Trophoblast cell (in vitro differentiated cells and primary cell): ENCODE data around the gene HELQ.

Source experiments
- DNase-seq, 2 donors: peaks; one replicate each; pipeline ENCODE4 v3.0.0-alpha.2; 2016
- H2AFZ ChIP-seq: 2 replicates; pipeline ENCODE4 v1.6.1; 2013; ENCODE audit warnings: low read length, moderate library complexity, mild to moderate bottlenecking; ENCODE audit not compliant: insufficient read depth, poor library complexity
- H2AK5ac ChIP-seq: 2 replicates; pipeline ENCODE4 v1.6.1; 2013; ENCODE audit warnings: mild to moderate bottlenecking, low read length
- H2BK120ac ChIP-seq: 2 replicates; pipeline ENCODE4 v1.6.1; 2013; ENCODE audit warnings: low read length, mild to moderate bottlenecking, moderate library complexity; ENCODE audit not compliant: insufficient read depth, poor library complexity
- H2BK12ac ChIP-seq: 2 replicates; pipeline ENCODE4 v1.6.1; 2013; ENCODE audit warnings: mild to moderate bottlenecking, low read length, moderate library complexity
- H2BK5ac ChIP-seq: 2 replicates; pipeline ENCODE4 v1.6.1; 2013; ENCODE audit warnings: low read length, low read depth, moderate library complexity, mild to moderate bottlenecking; ENCODE audit not compliant: poor library complexity
- H3K14ac ChIP-seq: 2 replicates; pipeline ENCODE4 v1.6.1; 2013; ENCODE audit warnings: mild to moderate bottlenecking, low read length
- H3K18ac ChIP-seq: 2 replicates; pipeline ENCODE4 v1.6.1; 2013; ENCODE audit warnings: mild to moderate bottlenecking, low read length
- H3K23ac ChIP-seq: 2 replicates; pipeline ENCODE4 v1.6.1; 2013; ENCODE audit warnings: low read length
- H3K27ac ChIP-seq: 2 replicates; pipeline ENCODE4 v1.5.1; 2013; ENCODE audit warnings: low read depth, mild to moderate bottlenecking, inconsistent platforms, low read length, moderate library complexity
- H3K27me3 ChIP-seq: 2 replicates; pipeline ENCODE4 v1.6.1; 2013; ENCODE audit warnings: inconsistent platforms, mild to moderate bottlenecking, low read length, moderate library complexity; ENCODE audit not compliant: insufficient read depth
- H3K36me3 ChIP-seq, 2 experiments: 1 replicate in 1 of 2; 2 replicates in 1 of 2; pipeline ENCODE4 v1.6.1; 2013; ENCODE audit warnings: low read length in 2 of 2, mild to moderate bottlenecking in 2 of 2, moderate library complexity in 1 of 2; ENCODE audit not compliant: insufficient read depth in 2 of 2, control insufficient read depth in 1 of 2
- H3K4ac ChIP-seq: 2 replicates; pipeline ENCODE4 v1.6.1; 2013; ENCODE audit warnings: low read depth, mild to moderate bottlenecking, low read length, moderate library complexity
- H3K4me1 ChIP-seq, 2 experiments: 1 replicate in 1 of 2; 2 replicates in 1 of 2; pipeline ENCODE4 v1.6.1; 2013; ENCODE audit warnings: low read length in 2 of 2, mild to moderate bottlenecking in 2 of 2, moderate library complexity in 1 of 2; ENCODE audit not compliant: insufficient read depth in 2 of 2, control insufficient read depth in 1 of 2
- H3K4me2 ChIP-seq: 2 replicates; pipeline ENCODE4 v1.6.1; 2013; ENCODE audit warnings: inconsistent platforms, mild to moderate bottlenecking, low read length, moderate library complexity
- H3K4me3 ChIP-seq: 2 replicates; pipeline ENCODE4 v1.5.1; 2013; ENCODE audit warnings: mild to moderate bottlenecking, low read depth, low read length, inconsistent platforms
- H3K79me1 ChIP-seq: one replicate; pipeline ENCODE4 v1.6.1; 2013; ENCODE audit warnings: low read length
- H3K79me2 ChIP-seq: 2 replicates; pipeline ENCODE4 v1.6.1; 2013; ENCODE audit warnings: low read length, mild to moderate bottlenecking; ENCODE audit not compliant: control insufficient read depth, insufficient read depth, poor library complexity
- H3K9ac ChIP-seq: 2 replicates; pipeline ENCODE4 v1.6.1; 2013; ENCODE audit warnings: mild to moderate bottlenecking, low read length
- H3K9me3 ChIP-seq: 2 replicates; pipeline ENCODE4 v1.6.1; 2013; ENCODE audit warnings: low read depth, mild to moderate bottlenecking, control low read depth, inconsistent platforms, low read length; ENCODE audit not compliant: insufficient read depth
- H4K12ac ChIP-seq: 2 replicates; pipeline ENCODE4 v1.6.1; 2013; ENCODE audit warnings: low read depth, mild to moderate bottlenecking, low read length, moderate library complexity
- H4K8ac ChIP-seq: 2 replicates; pipeline ENCODE4 v1.6.1; 2013; ENCODE audit warnings: low read depth, mild to moderate bottlenecking, low read length, moderate library complexity
- H4K91ac ChIP-seq: one replicate; pipeline ENCODE4 v1.6.1; 2013; ENCODE audit warnings: low read depth, mild to moderate bottlenecking, low read length, moderate library complexity
- WGBS: extraction: QIAGEN DNeasy Blood & Tissue Kit; methylation state at CpG from one replicate; pipeline ENCODE4 v1.1.7; 2013; ENCODE audit warnings: missing lambda C conversion rate; ENCODE audit not compliant: insufficient read length, insufficient coverage; ENCODE audit errors: extremely low coverage; 5-methylcytosine and 5-hydroxymethylcytosine counted together

The HELQ gene

DNA sequence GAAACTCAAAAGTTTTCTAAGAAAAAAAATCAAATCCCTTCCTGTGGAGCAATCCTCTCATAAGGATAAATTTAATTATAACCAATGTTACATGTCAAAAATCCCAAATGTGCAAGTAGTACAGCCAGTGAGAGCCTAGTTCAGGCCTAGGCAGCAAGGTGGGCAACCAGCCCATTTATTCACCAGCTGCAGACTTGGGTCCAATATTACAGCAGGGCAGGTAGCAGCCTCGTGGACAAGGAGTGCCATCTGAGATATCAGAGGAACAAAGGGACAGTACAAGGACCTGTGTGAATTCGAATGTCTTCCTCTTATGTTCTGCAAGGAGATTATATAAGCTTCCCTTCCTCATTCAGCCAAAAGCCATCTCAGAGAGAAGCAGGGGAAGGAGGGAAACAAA is 6.6 kb downstream of the HELQ start:
- H3K79me2 ChIP-seq: no peaks in the 10 kb centered on the region
- H2BK120ac ChIP-seq: no peak overlapping the region
- H4K8ac ChIP-seq: no peak overlapping the region
- no peak overlapping the region for H3K23ac ChIP-seq
- H4K91ac ChIP-seq: no peak overlapping the region
- H4K12ac ChIP-seq: no peak overlapping the region
- no peaks in the 10 kb centered on the region for H3K4me1 ChIP-seq
- WGBS: no CpG with 5 or more reads among the region's 2 CpGs
- no peak overlapping the region for H3K4me3 ChIP-seq
- H3K36me3 ChIP-seq: peaks cover 1 to 2% of the 10 kb centered on the region in 2 experiments
- no peak overlapping the region for H3K18ac ChIP-seq
- H2AK5ac ChIP-seq: no peak overlapping the region
- no peak overlapping the region for H3K4ac ChIP-seq
- no peak overlapping the region for H3K27ac ChIP-seq
- H3K27me3 ChIP-seq: no peaks in the 10 kb centered on the region
- no peak overlapping the region for H2BK12ac ChIP-seq
- no peak for DNase-seq
- H2AFZ ChIP-seq: no peak overlapping the region
- H3K79me1 ChIP-seq: no peaks in the 10 kb centered on the region
- no peak overlapping the region for H2BK5ac ChIP-seq
- no peak overlapping the region for H3K14ac ChIP-seq
- no peak overlapping the region for H3K4me2 ChIP-seq
- no peak overlapping the region for H3K9ac ChIP-seq
- no peaks in the 10 kb centered on the region for H3K9me3 ChIP-seq

DNA sequence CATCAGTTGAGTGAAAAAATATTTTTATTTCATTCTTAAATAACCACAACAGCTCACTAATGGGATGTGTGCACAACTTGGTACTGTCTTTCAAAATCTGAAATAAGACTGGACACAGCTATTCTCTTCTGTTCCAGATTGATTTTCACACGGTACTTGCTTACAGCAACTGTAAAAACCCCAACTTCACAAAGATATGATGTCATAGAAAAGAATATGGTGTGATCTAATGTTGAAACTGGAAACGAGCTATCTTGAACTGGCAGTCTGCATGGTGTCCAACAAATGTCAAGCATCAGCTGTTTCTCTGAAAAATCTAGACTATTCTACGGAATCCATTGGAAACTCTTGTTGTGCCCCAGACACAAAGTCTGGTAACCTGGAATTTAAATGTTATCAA is 14.7 kb downstream of the HELQ start:
- Histone ChIP-seq H3K14ac (no peak overlapping the region), H2BK12ac (no peak overlapping the region), H4K8ac (no peak overlapping the region), H3K4ac (no peak overlapping the region), H3K9ac (no peak overlapping the region), H3K9me3 (no peaks in the 10 kb centered on the region), H2BK120ac (no peak overlapping the region), H4K12ac (no peak overlapping the region), H3K79me1 (no peaks in the 10 kb centered on the region), H3K27me3 (no peaks in the 10 kb centered on the region), H3K18ac (no peak overlapping the region), H3K79me2 (no peaks in the 10 kb centered on the region), H2AK5ac (no peak overlapping the region), H3K27ac (no peak overlapping the region), H3K23ac (no peak overlapping the region), H3K4me3 (no peak overlapping the region), H2BK5ac (no peak overlapping the region), H4K91ac (no peak overlapping the region), H3K36me3 (peaks cover 4 to 13% of the 10 kb centered on the region in 2 experiments), H2AFZ (no peak overlapping the region), H3K4me2 (no peak overlapping the region), H3K4me1 (no peaks in the 10 kb centered on the region)
- WGBS: no CpG with 5 or more reads among the region's 3 CpGs
- no peak for DNase-seq

DNA sequence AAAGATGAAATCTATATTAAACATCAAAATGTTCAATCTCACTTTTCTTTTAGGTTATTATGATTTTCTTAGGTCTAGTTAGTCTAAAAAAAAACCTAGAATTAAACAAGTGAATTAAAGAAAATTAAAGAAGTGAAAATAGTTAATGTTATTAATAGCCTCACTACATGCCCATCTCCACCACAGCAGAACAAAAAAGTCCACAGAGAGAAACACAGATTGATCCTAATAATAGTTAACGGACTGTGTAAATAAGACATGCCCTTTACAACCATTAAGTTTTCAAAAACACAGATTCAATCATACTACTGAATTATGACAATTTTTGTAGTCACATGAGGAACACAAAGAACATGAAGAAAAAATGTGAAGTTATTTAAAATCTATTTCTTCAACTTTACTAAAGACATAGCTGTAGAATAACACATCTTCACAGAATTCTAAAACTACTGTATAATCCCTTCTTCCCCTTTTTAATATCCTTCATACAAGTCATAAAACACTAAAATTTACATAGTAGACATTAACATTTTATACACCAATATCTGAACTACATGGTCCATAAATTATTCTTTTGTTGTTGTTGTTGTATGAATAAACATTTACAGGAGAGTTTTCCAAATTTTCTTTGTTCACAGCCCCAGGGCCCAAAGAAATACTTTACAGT is 15.3 kb downstream of the HELQ start:
- no peak overlapping the region for H3K27ac ChIP-seq
- H3K4me1 ChIP-seq: no peaks in the 10 kb centered on the region
- no peak overlapping the region for H2AK5ac ChIP-seq
- H3K9me3 ChIP-seq: no peaks in the 10 kb centered on the region
- H3K4me3 ChIP-seq: no peak overlapping the region
- WGBS: no CpG with 5 or more reads among the region's 1 CpG
- no peak overlapping the region for H4K8ac ChIP-seq
- H3K79me1 ChIP-seq: no peaks in the 10 kb centered on the region
- H4K12ac ChIP-seq: no peak overlapping the region
- peaks cover 4 to 13% of the 10 kb centered on the region in 2 experiments for H3K36me3 ChIP-seq
- H3K23ac ChIP-seq: no peak overlapping the region
- H3K9ac ChIP-seq: no peak overlapping the region
- H3K18ac ChIP-seq: no peak overlapping the region
- no peaks in the 10 kb centered on the region for H3K79me2 ChIP-seq
- no peak overlapping the region for H3K4ac ChIP-seq
- no peak overlapping the region for H2AFZ ChIP-seq
- H2BK5ac ChIP-seq: no peak overlapping the region
- H3K14ac ChIP-seq: no peak overlapping the region
- no peak overlapping the region for H4K91ac ChIP-seq
- H3K4me2 ChIP-seq: no peak overlapping the region
- H3K27me3 ChIP-seq: no peaks in the 10 kb centered on the region
- no peak overlapping the region for H2BK12ac ChIP-seq
- DNase-seq: no peak
- H2BK120ac ChIP-seq: no peak overlapping the region

DNA sequence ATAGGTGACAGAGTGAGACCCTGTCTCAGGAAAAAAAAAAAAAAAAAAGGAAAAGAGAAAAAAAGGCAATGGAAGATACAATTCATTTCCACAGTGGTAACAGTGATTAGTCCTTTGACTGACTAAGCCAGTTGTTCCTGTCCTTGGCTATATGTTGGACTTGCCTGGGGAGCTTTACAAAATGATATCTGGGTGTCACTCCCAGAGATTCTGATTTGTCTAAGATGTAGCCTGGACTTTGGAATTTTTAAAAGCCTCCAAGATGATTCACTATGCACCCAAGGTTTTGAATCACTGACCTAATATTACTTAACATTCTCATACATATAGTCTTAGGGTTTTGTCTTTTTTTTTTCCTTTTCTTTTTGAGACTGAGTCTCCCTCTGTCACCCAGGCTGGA is 16.9 kb downstream of the HELQ start:
- Histone ChIP-seq H3K79me2 (no peaks in the 10 kb centered on the region), H4K8ac (no peak overlapping the region), H3K4me3 (no peak overlapping the region), H3K14ac (no peak overlapping the region), H3K4me2 (no peak overlapping the region), H2BK120ac (no peak overlapping the region), H4K12ac (no peak overlapping the region), H3K4ac (no peak overlapping the region), H3K27ac (no peak overlapping the region), H2BK5ac (no peak overlapping the region), H3K18ac (no peak overlapping the region), H3K23ac (no peak overlapping the region), H3K36me3 (peaks cover 2 to 12% of the 10 kb centered on the region in 2 experiments), H3K4me1 (no peaks in the 10 kb centered on the region), H3K9ac (no peak overlapping the region), H4K91ac (no peak overlapping the region), H3K9me3 (no peaks in the 10 kb centered on the region), H3K79me1 (no peaks in the 10 kb centered on the region), H3K27me3 (no peaks in the 10 kb centered on the region), H2BK12ac (no peak overlapping the region), H2AFZ (no peak overlapping the region), H2AK5ac (no peak overlapping the region)
- no peak for DNase-seq
